ENCODE results near the gene PIP5K1B. TPM values are rescaled to one million over a fixed set of nuclear protein-coding genes. Genes with fewer than 3 reads are reported as not detected.

PIP5K1B gene
- total RNA-seq, 1 experiment from 2014 or later: 0.16 TPM

GRCh38 chr9:68727636-68728035, 22.6 kb downstream of the PIP5K1B start:
- Mint-ChIP-seq H3K9me3 (ENCODE audit: unreplicated experiment) (peaks cover 7% of the 10 kb centered on the region), H3K4me3 (ENCODE audit: unreplicated experiment) (no peak overlapping the region), H3K4me1 (ENCODE audit: insufficient read depth, unreplicated experiment) (no peaks in the 10 kb centered on the region), H3K27ac (ENCODE audit: low read depth, unreplicated experiment) (no peak overlapping the region), H3K36me3 (ENCODE audit: insufficient read depth, unreplicated experiment) (no peaks in the 10 kb centered on the region), H3K27me3 (ENCODE audit: insufficient read depth, unreplicated experiment) (no peaks in the 10 kb centered on the region)
- BruUV-seq (replicated peaks): no TSS peak
- POLR2A ChIA-PET: no interaction called here
- CTCF ChIA-PET: no interaction called here
- intact Hi-C loops (cut with micrococcal nuclease): no loop called here
- no peak for TF ChIP-seq CTCF (IDR thresholded peaks at IDR 0.05; ENCODE audit: unreplicated experiment)
- DNase-seq (ENCODE audit: unreplicated experiment): no peak

GRCh38 chr9:68728731-68729130, 23.7 kb downstream of the PIP5K1B start:
- ChIA-PET POLR2A (no interaction called here), CTCF (interaction anchor here (1.0 to 1.1 kb wide), 2 partner anchors 145 to 306 kb away, joined by 3 to 4 read pairs; no protein-coding TSS in a partner anchor)
- no TSS peak for BruUV-seq (replicated peaks)
- intact Hi-C loops (cut with micrococcal nuclease): no loop called here
- no peak overlapping the region for H3K27ac Mint-ChIP-seq (ENCODE audit: low read depth, unreplicated experiment)
- no peaks in the 10 kb centered on the region for H3K4me1 Mint-ChIP-seq (ENCODE audit: insufficient read depth, unreplicated experiment)
- peaks cover 7% of the 10 kb centered on the region for H3K9me3 Mint-ChIP-seq (ENCODE audit: unreplicated experiment)
- no peak for DNase-seq (ENCODE audit: unreplicated experiment)
- H3K4me3 Mint-ChIP-seq (ENCODE audit: unreplicated experiment): no peak overlapping the region
- H3K27me3 Mint-ChIP-seq (ENCODE audit: insufficient read depth, unreplicated experiment): peaks cover 1% of the 10 kb centered on the region
- TF ChIP-seq CTCF (IDR thresholded peaks at IDR 0.05; ENCODE audit: unreplicated experiment): no peak
- H3K36me3 Mint-ChIP-seq (ENCODE audit: insufficient read depth, unreplicated experiment): no peaks in the 10 kb centered on the region

GRCh38 chr9:68730570-68731235, 25.7 kb downstream of the PIP5K1B start:
- DNase-seq (ENCODE audit: unreplicated experiment): no peak
- Mint-ChIP-seq H3K9me3 (ENCODE audit: unreplicated experiment) (no peaks in the 10 kb centered on the region), H3K4me3 (ENCODE audit: unreplicated experiment) (no peak overlapping the region), H3K27me3 (ENCODE audit: insufficient read depth, unreplicated experiment) (peaks cover 20% of the 10 kb centered on the region), H3K27ac (ENCODE audit: low read depth, unreplicated experiment) (no peak overlapping the region), H3K36me3 (ENCODE audit: insufficient read depth, unreplicated experiment) (no peaks in the 10 kb centered on the region), H3K4me1 (ENCODE audit: insufficient read depth, unreplicated experiment) (no peaks in the 10 kb centered on the region)
- BruUV-seq (replicated peaks): no TSS peak
- ChIA-PET POLR2A (interaction anchor here (0.8 kb wide), 1 partner anchor 23 kb away, joined by 3 read pairs; no protein-coding TSS in a partner anchor), CTCF (no interaction called here)
- intact Hi-C loops (cut with micrococcal nuclease): no loop called here
- TF ChIP-seq CTCF (IDR thresholded peaks at IDR 0.05; ENCODE audit: unreplicated experiment): no peak

- peaks cover 20% of the 10 kb centered on the region for H3K27me3 Mint-ChIP-seq (ENCODE audit: insufficient read depth, unreplicated experiment)
- no peak overlapping the region for H3K27ac Mint-ChIP-seq (ENCODE audit: low read depth, unreplicated experiment)
- H3K9me3 Mint-ChIP-seq (ENCODE audit: unreplicated experiment): no peaks in the 10 kb centered on the region
- ChIA-PET POLR2A (no interaction called here), CTCF (no interaction called here)
- no TSS peak for BruUV-seq (replicated peaks)
- DNase-seq (ENCODE audit: unreplicated experiment): no peak
- H3K4me1 Mint-ChIP-seq (ENCODE audit: insufficient read depth, unreplicated experiment): no peaks in the 10 kb centered on the region
- intact Hi-C loops (cut with micrococcal nuclease): no loop called here
- H3K4me3 Mint-ChIP-seq (ENCODE audit: unreplicated experiment): no peak overlapping the region
- no peaks in the 10 kb centered on the region for H3K36me3 Mint-ChIP-seq (ENCODE audit: insufficient read depth, unreplicated experiment)
- no peak for TF ChIP-seq CTCF (IDR thresholded peaks at IDR 0.05; ENCODE audit: unreplicated experiment)
These were observed 26.8 kb downstream of the PIP5K1B start for GRCh38 chr9:68731857-68732256.

All from MCF 10A (cell line).